Ovary (tissue), 9 donors: ENCODE results near the gene TBC1D5. TPM values are rescaled to one million over a fixed set of nuclear protein-coding genes. Genes with fewer than 3 reads are reported as not detected.
A peak's percentile ranks its signal among the peaks of the same experiment; 100 is the strongest.

ENCODE experiments used
- DNase-seq, 5 donors: peaks; one replicate each; pipeline ENCODE4 v3.0.0-alpha.2; 2019 to 2020
- H3K27ac ChIP-seq, 2 donors: fragments of 200-600 bp; one replicate each; pipeline versions ENCODE4 v1.5.1 to v1.8.0; 2019 to 2022
- H3K27me3 ChIP-seq: fragments of 200-600 bp; one replicate; pipeline ENCODE4 v1.8.0; 2022
- H3K36me3 ChIP-seq: fragments of 200-600 bp; sonication (generic); one replicate; pipeline ENCODE4 v1.5.1; 2019
- H3K4me1 ChIP-seq: one replicate; pipeline ENCODE4 v1.8.1; 2013; ENCODE audit warnings: mild to moderate bottlenecking, moderate library complexity; ENCODE audit not compliant: insufficient read depth
- H3K4me3 ChIP-seq: fragments of 200-600 bp; sonication (generic); one replicate; pipeline ENCODE4 v1.5.1; 2017
- H3K9me3 ChIP-seq, 2 donors: fragments of 200-600 bp in 1 of 2; sonication (generic) in 1 of 2; one replicate each; pipeline versions ENCODE4 v1.5.1 to v1.8.1; 2013 to 2019; ENCODE audit warnings: mild to moderate bottlenecking in 1 of 2, moderate library complexity in 1 of 2
- CTCF ChIP-seq, 3 donors: fragments of 450-650 bp in 2 of 3; fragments of 200-600 bp in 1 of 3; IDR thresholded peaks; one replicate each; pipeline versions ENCODE4 v1.5.1 to v1.8.0; 2016 to 2022; ENCODE audit warnings: antibody characterized with exemption in 3 of 3, mild to moderate bottlenecking in 1 of 3
- EP300 ChIP-seq: sonication (generic); formaldehyde crosslinking; IDR thresholded peaks from one replicate; pipeline ENCODE4 v1.6.1; 2017; ENCODE audit warnings: antibody characterized with exemption
- POLR2A ChIP-seq: fragments of 450-650 bp; IDR thresholded peaks from one replicate; pipeline ENCODE4 v1.6.1; 2017; ENCODE audit warnings: antibody characterized with exemption, mild to moderate bottlenecking, moderate library complexity
- WGBS, 3 donors: extraction: QIAGEN DNeasy Blood & Tissue Kit in 1 of 3; methylation state at CpG; one replicate each; pipeline versions ENCODE4 v1.1.5 to v1.1.7; 2013 to 2017; 5-methylcytosine and 5-hydroxymethylcytosine counted together
- intact Hi-C, 4 donors: fragments of 100-400 bp; cut with DNase I; formaldehyde crosslinking; loops; one replicate each; pipeline versions ENCODE4 v1.11.0 to v1.15.1; 2022 to 2023
- polyA plus RNA-seq, 2 donors: library from polyadenylated mRNA; stranded (reverse); fragments of 200-250 nt in 1 of 2; fragments of 350-450 nt in 1 of 2; fragmentation: Illumina TruSeq in 1 of 2; extraction: RNeasy Lipid Tissue Mini Kit (QIAGEN cat#74804) in 1 of 2; gene quantifications; one replicate each; pipeline ENCODE4 v1.2.3, GENCODE V29; 2013 to 2014
- total RNA-seq, 7 donors: library from RNA; depleted of rRNA in 2 of 7; stranded (reverse); fragments of >200 nt in 2 of 7; fragmentation: NEBNext Ultra II Directional in 3 of 7; extraction: Animal tissue kit (Norgen Biotek cat#: 25700) in 3 of 7; gene quantifications; one replicate each; pipeline versions ENCODE4 v1.1.0 to v1.2.4, GENCODE V29; 2016 to 2023
- donor health status: DM: no; HTN: no; CAD: no; lungs with moderate emphysema.
- donor health status: DM: no; HTN: no; CAD: no.
- donor health status: Bipolar disorder and iron deficiency.
- donor health status: DM: yes; HTN: yes; CAD: no.
- donor health status: DM: no; HTN: no; CAD: no.
- donor health status: DM: yes; HTN: yes; CAD: no.

Gene TBC1D5
- total and polyA plus RNA-seq, 9 donors: 20.7 to 73.5 (median 61.0) TPM

GRCh38 chr3:17745301-17745700, 2.9 kb upstream of the TBC1D5 start:
- no peaks in the 10 kb centered on the region for H3K36me3 ChIP-seq
- H3K27ac ChIP-seq: no peak overlapping the region
- H3K9me3 ChIP-seq: no peaks in the 10 kb centered on the region
- DNase-seq: no peak
- H3K27me3 ChIP-seq: no peaks in the 10 kb centered on the region
- WGBS, 3 donors: 57 to 74% (median 60%) methylated on average over 2 of the region's 2 CpGs
- intact Hi-C loops: no loop called here
- peaks cover 3% of the 10 kb centered on the region for H3K4me1 ChIP-seq
- TF ChIP-seq EP300: no peak
- no peak for TF ChIP-seq CTCF (IDR thresholded peaks at IDR 0.05)
- no peak for TF ChIP-seq POLR2A
- no peak overlapping the region for H3K4me3 ChIP-seq

- WGBS, 3 donors: 84 to 91% (median 87%) methylated on average over 3 of the region's 3 CpGs
These were observed 2.3 kb upstream of the TBC1D5 start for GRCh38 chr3:17744693-17745092.

GRCh38 chr3:17743658-17743995, 1.2 kb upstream of the TBC1D5 start:
- Histone ChIP-seq H3K9me3 (no peaks in the 10 kb centered on the region), H3K36me3 (no peaks in the 10 kb centered on the region), H3K27ac (peak overlapping the region in 1 of 2 donors; percentile 96), H3K27me3 (no peaks in the 10 kb centered on the region), H3K4me1 (peaks cover 5% of the 10 kb centered on the region), H3K4me3 (no peak overlapping the region)
- intact Hi-C loops: loop anchor here in 1 of 4 donors (5.0 kb wide), 1 partner anchor 1476 kb away; the partner anchor contains the start of gene OXNAD1
- WGBS, 3 donors: 16 to 23% (median 18%) methylated on average over 1 of the region's 1 CpG
- TF ChIP-seq POLR2A (no peak), CTCF (IDR thresholded peaks at IDR 0.05) (no peak), EP300 (no peak)
- DNase-seq: no peak

More at GRCh38 chr3:17744693-17745092, 2.3 kb upstream of the TBC1D5 start:
- DNase-seq: no peak
- Histone ChIP-seq H3K27ac (no peak overlapping the region), H3K4me1 (peaks cover 5% of the 10 kb centered on the region), H3K4me3 (no peak overlapping the region), H3K27me3 (no peaks in the 10 kb centered on the region), H3K9me3 (no peaks in the 10 kb centered on the region), H3K36me3 (no peaks in the 10 kb centered on the region)
- intact Hi-C loops: loop anchor here in 1 of 4 donors (5.0 kb wide), 1 partner anchor 1477 kb away; the partner anchor contains the start of gene OXNAD1
- TF ChIP-seq EP300 (no peak), POLR2A (no peak), CTCF (IDR thresholded peaks at IDR 0.05) (no peak)

- Histone ChIP-seq H3K4me3 (peak overlapping the region; percentile 91), H3K4me1 (peaks cover 5% of the 10 kb centered on the region), H3K27me3 (no peaks in the 10 kb centered on the region), H3K27ac (peak overlapping the region; percentile 93 to 96), H3K9me3 (no peaks in the 10 kb centered on the region), H3K36me3 (no peaks in the 10 kb centered on the region)
- intact Hi-C loops: loop anchor here in 1 of 4 donors (5.0 kb wide), 1 partner anchor 1476 kb away; the partner anchor contains the start of gene OXNAD1
- TF ChIP-seq POLR2A (peak; percentile 11), EP300 (no peak)
- 0 to 1% (median 1%) methylated on average over 11 to 12 of the region's 12 CpGs for WGBS, 3 donors
- no peak for DNase-seq
These were observed 638 bp upstream of the TBC1D5 start for GRCh38 chr3:17742880-17743657.

- WGBS, 3 donors: 1% methylated on average over 17 of the region's 17 CpGs
- no peaks in the 10 kb centered on the region for H3K27me3 ChIP-seq
- intact Hi-C loops: loop anchor here in 1 of 4 donors (5.0 kb wide), 1 partner anchor 1474 kb away; the partner anchor contains the start of gene OXNAD1
- no peaks in the 10 kb centered on the region for H3K9me3 ChIP-seq
- peak overlapping the region; percentile 91 for H3K4me3 ChIP-seq
- peaks cover 5% of the 10 kb centered on the region for H3K4me1 ChIP-seq
- no peaks in the 10 kb centered on the region for H3K36me3 ChIP-seq
- peak in 1 of 5 donors; percentile 60 for DNase-seq
- TF ChIP-seq EP300 (no peak), CTCF (IDR thresholded peaks at IDR 0.05) (no peak), POLR2A (no peak)
- peak overlapping the region; percentile 93 to 96 for H3K27ac ChIP-seq
These were observed 770 bp downstream of the TBC1D5 start for GRCh38 chr3:17741621-17742101.
